Amygdala (tissue), 56 donors: ENCODE results near the gene PNPLA8.
A peak's percentile ranks its signal among the peaks of the same experiment; 100 is the strongest.
"Not testable (repeated sequence)": the region's sequence is repeated elsewhere in the genome, so short reads cannot be mapped to it uniquely, and the experiment has no call there.

Experiments
- DNase-seq, 56 donors: peaks; one replicate each; lab custom pipeline; 2025; lab: John Stamatoyannopoulos, UW

PNPLA8 gene

DNA sequence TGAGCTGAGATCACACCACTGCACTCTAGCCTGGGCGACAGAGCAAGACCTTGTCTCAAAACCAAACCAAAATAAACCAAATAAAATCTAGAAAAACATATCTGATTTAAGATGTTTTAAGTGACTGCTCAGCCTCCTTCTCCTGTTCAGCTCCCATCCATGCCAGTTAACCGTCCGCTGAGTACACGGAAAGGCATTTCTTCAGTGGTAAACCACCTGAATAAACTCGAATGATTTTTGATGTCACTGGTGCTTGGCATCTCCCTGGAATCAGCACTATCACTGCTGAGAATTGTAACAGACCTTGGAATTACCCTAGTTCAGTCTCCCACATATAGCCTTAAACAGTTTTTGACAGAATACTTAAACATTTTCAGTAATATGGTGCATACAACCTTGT lies 45.6 kb downstream of the PNPLA8 start:
- no peak for DNase-seq

DNA sequence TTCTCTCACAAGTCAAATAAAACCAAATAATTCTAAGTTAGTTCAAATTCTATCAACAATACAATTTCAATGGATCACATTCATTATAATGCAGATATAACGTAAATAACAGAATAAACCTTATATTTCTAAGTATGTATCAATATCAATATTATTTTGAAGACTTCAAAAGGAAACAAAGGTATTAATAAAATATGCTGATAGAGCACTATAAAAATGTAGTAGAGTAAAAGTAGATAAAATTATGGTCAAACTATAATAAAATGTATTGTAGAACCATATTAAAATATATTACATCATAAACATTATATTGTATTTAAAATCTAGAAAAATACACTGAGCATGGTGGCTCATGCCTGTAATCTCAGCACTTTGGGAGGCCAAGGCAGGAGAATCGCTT lies 46.2 kb downstream of the PNPLA8 start:
- DNase-seq, result no peak

DNA sequence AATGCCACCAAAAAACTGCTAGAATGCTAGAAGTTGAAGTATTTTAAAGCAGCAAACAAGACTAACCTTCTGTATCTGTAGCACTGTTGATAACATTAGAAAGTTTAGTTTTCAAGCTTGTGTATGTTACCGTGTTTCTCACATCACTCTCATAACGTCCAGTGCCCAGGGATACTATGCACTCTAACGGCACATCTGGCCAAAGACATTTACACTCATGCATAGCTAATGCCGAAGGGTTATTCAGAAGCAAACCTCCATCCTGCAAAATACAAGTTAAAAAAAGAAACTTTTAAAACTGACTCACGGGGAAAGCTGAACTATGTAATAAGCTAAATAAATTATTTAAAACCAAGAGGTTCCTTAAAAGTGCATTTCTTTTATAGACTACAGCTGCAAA lies 46.8 kb downstream of the PNPLA8 start:
- no peak for DNase-seq

DNA sequence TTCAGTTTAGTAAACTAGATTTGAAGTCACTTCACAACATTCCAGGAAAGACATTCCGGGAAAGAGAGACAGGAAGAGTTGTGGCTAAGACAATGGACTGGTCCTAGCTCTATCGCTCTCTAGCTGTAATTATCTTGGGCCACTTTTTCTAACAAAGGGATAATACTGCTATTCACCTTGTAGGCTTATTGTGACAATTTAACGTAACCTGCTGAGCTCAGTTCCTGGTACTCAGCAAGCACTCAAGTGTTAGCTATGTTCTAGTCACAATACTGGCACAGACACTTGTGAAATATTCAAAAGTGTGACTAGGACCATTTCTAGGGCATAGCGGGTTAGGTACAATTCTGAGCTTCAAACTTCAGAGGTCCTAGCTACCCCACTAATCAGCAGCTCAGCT lies 57.7 kb downstream of the PNPLA8 start:
- no peak for DNase-seq

DNA sequence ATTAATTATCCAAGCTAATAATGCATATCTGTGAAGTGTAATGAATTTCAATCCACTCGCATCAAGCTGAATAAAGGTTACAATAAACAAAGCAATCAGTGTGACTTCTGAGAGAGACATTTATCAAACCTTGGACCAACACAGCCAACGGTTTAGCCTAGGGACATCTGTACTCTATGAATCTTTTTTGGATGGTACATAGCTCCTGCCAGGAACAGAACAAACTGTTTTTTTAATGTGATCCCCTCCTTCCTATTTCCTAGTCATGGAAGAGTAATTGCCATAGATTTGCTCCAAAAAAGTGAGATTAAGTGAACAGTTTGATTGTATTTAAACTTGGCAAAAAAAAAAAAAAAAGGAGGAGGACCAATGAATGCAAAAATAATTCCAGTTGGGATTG lies 58.5 kb downstream of the PNPLA8 start:
- DNase-seq, result no peak

DNA sequence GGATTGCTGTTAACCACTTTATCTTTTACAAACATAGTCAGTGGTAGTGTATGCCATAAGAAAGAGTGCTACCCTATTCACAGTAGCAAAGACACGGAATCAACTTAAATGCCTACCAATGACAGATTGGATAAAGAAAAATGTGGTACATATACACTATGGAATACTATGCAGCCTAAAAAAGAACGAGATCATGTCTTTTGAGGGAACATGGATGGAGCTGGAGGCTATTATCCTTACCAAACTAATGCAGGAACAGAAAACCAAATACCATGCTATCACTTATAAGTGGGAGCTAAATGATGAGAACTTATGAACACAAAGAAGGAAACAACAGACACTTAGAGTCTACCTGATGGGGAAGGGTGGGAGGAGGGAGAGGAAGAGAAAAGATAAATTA lies 59.6 kb downstream of the PNPLA8 start:
- DNase-seq, result not testable (repeated sequence)

DNA sequence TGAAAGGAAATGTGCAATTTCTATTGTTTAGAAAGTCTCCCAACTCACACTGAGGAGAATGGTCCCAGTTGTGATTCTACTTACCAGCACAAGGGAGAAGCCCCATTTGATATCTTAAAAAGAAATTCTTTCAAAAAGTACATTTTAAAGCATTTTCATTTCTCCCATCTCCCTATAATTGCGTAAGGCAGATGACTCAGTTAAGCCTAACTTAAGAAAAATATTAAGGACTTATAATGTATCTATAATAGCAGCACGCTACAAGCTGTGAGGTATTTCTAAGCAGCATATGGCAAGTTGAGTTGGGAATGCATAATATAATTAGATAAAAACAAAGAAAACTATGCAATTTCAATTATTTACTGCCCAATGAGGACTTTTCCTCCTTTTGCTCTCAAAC lies 61.2 kb downstream of the PNPLA8 start:
- DNase-seq, result no peak

DNA sequence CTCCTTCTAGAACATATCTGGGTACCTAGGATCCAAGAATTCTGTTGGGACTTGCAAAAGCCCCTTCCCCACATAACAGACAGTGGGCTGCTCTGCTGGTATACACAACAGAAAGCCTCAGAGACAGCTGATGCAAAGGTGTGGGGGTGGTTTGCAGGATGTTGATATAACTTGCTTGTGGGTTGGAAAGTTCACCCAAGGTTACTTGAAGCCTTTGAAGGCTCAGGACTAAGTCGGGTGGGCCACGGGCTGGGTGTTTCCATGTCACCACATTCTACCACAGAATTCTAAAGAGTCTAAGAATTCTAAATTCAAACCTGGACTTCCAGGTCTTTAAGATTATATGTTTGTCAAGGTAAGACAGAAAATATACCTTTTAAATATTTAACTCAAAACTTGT lies 62.3 kb downstream of the PNPLA8 start:
- DNase-seq, result no peak

DNA sequence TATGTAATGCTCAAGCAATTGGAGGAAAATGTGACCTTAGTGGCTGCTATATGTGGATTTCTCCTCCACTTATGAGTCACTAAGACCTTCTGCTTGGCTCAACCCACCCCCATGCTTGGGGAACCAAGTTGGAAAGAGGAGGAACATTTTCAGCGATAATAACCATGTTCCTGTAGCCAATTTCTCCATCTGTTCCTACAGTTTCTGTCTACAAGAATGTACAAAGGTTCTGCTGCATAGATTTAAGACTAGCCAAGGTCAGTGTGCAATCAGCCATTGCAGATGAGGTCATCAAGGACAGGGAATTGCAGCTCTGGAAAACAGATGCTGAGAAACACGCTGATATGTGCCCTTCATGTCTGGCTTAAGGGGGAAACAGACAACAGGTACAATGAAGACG lies 64.1 kb downstream of the PNPLA8 start:
- peak in 9 of 56 donors; percentile 2 to 48 (median 10) for DNase-seq

DNA sequence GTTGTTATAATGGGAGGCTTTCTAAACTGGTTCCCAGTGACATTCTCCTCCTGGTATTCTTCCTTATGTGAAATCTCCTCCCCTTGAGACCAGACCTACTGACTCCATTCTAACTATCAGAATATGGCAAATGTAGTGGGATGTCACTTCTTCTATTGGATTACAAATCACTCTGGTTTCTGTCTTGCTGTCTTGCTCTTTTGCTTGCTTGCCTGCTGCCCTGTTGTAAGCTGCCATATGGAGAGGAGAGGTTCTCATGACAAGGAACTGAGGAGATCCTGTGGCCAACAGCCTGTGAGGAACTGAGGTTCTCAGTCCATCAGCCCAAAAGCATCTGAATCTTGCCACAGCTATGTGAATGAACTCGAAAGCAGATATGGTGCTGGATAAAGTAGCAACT lies 65.0 kb downstream of the PNPLA8 start:
- DNase-seq, result no peak

DNA sequence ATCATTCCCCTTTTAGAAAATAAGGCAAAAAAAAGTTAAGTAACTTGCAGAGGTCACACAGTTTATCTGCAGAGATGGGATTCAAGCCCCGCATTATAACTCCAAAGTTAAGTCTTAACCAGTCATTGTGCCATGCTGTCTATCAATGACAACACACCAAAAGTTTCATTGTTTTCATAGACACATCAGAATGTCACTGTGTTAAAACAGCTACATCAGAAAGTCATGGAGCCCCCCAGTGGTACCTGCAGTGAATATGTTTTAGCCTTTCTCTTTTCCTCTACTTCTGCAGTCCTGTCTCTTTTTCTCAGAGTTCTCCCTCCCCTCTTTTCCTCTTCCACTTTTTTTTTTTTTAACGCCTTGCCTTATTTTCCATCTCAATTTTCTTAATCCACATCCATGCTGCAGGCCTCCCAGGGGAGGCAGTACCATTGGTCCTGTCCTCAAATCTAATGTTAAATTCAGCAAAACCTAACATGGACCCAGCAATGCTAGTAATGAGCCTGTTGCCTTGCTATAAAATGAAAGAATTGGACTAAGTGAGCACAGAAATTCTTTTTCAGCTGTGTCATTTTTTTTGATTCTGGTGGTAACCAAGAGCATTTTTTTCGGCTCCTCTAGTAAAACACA lies 65.9 kb downstream of the PNPLA8 start:
- DNase-seq, result peak in 12 of 56 donors; percentile 1 to 51 (median 8)

DNA sequence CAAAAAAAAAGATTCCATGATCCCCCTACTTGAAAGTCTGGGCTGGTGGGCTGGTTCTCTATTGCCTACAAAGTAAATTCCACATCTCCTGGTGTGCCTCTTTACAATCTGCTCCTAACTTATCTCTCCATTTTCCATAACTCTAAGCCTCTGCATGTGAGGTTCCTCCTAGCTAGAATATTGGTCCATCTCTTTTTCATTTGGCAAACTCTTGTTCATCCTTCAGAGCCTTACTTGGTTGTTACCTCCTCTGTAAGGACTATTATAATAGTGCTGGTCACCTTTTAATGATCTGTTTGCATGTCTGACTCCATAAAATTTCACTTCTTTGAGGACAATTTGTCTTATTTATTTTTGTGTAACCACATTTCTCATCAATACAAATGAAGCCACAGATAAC lies 68.1 kb downstream of the PNPLA8 start:
- DNase-seq, result no peak

DNA sequence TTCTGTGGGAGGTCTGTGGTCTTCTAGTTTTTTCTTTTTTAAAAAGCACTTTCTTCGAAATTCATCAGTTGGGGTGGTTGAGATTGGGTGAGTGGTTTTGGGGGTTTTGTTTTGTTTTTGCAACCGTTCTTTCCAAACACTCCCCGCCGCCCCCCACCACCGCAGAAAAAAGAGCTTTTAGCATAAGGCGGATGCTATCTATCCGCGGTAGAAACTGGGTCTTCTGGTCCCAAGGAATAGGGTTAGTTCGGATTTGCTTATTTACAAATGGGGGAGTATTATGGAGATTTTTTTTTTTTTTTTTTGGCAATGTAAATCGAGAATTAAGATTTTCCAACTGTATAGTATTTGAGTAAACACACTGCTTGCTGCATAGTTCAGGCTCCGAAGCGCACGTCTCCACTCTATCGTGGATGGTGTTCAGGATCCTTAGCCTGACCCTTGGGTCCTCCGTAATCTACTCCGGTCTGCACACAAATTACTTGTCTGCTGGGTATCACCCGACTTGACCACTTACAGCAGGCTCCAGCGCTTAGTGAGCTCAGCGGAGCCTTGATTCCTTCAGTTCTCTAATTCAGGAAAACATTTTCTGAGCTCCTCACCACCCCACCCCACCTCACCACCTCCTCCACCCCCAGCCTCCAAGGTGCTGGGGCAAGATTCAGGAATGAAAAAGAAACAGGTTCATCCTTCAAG lies 68.9 kb downstream of the PNPLA8 start:
- peak in 2 of 56 donors; percentile 2 to 15 for DNase-seq

DNA sequence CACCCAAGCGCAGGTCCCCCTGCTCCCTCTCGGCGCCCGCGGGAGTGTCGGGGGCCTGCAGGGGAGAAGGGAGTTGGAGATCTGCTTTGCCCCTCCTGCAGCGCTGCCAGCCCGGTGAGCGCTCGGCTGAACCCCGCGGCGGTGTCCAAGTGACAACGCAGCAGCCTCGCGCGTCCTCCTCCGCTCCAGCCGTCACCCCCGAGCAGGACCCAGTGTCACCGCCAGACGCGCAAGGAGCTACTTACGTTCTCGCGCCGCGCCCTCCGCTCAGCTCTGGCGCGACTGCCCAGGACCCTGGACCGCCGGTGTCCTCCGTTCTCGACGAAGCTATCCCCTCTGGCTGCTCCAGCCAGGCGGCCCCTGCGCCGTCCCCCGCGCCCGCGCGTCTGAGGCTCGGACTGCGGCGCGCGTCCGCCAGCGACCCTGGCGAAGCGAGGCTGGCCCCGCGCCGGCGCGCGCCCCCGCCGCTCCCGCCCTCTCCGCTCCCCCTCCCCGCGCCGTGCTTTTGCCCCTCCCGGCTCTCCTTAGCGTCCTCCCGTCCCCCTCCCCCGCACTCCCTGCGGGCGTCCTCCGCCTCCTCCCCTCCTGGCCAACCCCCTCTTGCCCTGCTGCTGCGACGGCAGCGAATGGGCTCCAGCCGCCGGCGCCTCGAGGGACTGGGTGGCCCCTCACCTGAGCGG lies 69.8 kb downstream of the PNPLA8 start, which contains the start of gene NRCAM:
Gene NRCAM, minus strand, starts transcription at position 439 of the 680 bp plus-strand sequence. CDS start 216,372 bp downstream, outside the sequence.
- DNase-seq, result peak in 48 of 56 donors; percentile 12 to 84 (median 68)

DNA sequence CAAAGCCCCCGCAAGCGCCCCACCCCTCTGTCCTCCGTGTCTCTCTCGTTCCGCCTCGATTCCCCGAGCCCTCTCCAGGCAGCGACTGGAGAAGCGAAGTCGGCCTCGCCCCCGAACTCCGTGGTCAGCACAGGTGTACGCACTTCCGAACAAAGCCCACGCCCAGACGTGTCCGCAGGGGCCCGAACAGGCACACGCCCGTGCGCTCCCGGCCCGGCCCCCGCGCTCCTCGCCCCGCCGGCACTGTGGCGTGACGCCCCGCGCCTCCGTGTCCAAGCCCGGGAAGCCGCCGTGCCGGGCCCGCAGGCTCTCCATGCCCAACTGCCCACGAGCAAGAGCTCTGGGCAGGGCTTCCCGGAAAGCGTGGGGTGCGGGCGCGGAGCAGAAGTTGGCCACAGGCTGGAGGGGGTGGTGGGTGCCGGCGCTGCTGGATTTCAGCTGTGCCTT lies 70.4 kb downstream of the PNPLA8 start:
- peak in 10 of 56 donors; percentile 22 to 73 (median 48) for DNase-seq

DNA sequence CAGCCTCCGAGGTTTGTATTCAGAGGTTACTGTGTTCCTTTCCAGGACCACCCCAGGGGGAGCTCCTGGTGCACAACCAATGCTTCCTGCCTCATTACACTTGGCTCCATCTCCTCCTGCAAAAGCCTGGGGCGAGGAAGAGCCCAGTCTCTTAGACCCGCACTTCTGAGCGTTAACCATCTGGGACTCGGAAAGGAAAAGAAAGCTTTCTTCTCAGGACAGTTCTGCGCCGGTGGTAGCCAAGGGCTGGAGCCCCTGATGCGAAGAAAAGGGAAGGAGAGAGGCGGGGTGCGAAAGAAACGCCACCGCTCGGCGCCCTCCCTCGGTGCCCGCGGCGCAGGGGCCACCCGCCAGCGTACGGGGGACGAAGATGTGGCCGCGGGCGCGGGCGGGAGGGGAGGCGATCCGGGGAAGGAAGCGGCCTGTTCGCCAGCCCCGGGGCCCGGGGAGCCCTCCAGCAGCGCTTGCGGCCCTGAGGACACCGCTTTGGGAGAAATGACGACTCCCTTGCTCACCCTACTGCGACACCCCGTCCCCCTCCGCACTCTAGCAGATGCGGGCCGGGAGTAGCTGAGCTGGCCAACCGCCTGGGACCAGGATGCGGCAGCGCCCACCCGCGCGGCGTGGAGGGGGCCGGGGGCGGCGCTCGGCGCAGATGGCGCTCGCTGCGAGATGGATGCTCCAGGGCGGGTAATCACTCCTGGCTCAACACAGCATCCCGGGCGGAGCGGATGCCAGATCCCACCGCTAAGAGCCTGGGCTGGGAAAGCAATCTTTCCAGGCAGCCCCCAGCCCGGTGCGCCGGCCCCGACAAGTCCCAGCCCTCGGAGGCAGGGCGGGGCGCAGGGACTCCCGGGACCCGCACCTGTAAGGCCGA lies 71.0 kb downstream of the PNPLA8 start:
- peak in 36 of 56 donors; percentile 13 to 73 (median 44) for DNase-seq

DNA sequence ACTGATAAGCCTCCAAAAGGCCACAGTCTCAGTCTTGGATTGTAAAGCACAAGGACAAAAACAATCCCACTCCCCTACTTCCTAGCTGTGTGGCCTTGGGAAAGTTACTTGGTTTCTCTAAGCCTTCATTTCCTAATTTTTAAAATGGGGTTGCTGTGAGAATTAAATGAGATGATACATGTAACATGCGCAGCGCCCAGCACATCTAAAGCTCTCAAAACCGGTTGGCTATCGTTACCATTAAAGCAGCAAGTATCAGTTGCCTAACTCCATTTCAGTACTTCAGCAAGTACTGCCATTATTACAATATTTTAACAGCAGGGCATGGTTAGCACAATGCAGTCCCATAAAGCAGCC lies 71.6 kb downstream of the PNPLA8 start:
- DNase-seq, result no peak

DNA sequence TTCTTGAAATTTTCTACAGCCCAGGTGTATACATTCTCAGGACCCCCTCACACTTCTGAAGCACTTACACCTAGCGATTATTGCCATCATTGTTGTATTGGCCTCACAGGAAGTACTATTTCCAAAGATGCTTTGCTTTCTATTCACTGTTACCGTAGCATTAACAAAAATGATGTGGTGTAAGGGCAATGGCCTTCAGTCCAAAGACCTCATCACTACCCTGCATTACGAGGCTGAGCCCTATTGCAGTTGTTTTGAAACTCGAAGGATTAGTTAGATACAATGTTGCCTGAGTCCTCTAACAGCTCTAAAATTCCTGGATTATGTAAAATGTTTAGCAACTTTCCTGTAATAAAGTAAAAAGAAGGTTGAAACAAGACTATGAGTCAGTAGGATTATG lies 72.6 kb downstream of the PNPLA8 start:
- DNase-seq, result no peak

DNA sequence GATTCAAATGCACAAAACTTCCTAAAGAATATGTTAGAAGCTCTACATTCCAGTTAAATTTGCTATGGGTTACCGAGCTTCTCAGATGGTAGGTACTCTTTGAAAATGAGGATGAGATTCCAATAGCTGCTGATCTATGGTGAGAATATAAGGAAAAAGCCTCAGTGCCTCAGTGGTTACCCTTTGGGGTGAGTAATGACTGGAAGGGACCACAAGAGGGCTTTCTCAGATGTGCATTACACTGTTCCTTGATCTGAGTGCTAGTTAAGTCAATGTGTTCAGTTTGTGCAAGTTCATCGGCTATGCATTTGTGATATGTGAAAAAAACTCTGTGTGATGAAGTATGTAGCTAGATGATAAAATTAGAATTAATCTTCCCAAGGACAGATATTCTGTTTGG lies 73.2 kb downstream of the PNPLA8 start:
- peak in 1 of 56 donors; percentile 16 for DNase-seq

DNA sequence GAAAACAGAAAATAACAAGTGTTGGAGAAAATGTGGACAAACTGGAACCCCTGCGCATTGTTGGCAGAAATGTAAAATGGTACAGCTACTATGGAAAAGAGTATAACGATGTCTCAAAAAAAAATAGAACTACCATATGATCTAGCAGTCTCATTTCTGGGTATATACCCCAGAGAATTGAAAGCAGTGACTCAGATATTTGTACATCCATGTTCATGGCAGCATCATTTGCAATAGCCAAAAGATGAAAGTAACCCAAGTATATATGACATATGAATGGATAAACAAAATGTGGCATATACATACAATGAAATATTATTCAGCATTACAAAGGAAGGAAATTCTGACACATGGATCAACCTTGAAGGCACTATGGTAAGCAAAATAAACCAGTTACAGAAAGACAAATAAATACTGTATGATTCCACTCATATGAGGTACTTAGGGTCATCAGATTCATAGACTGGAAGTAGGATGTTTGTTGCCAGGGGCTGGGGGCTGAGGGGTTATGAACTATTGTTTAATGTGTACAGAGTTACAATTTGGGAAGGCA lies 74.6 kb downstream of the PNPLA8 start:
- no peak for DNase-seq
